NCI-H1417 (cell line): Measurements from ENCODE around the gene RASGEF1C.
A peak's percentile ranks its signal among the peaks of the same experiment; 100 is the strongest.
"Not testable (repeated sequence)": the region's sequence is repeated elsewhere in the genome, so short reads cannot be mapped to it uniquely, and the experiment has no call there.

ENCODE experiments used
- DNase-seq, 3 experiments: peaks; one replicate each; lab custom pipeline; 2025; lab: John Stamatoyannopoulos, UW

The RASGEF1C gene

GRCh38 chr5:180099733-180100611 is 109.0 kb downstream of the RASGEF1C start:
- no peak for DNase-seq

DNA sequence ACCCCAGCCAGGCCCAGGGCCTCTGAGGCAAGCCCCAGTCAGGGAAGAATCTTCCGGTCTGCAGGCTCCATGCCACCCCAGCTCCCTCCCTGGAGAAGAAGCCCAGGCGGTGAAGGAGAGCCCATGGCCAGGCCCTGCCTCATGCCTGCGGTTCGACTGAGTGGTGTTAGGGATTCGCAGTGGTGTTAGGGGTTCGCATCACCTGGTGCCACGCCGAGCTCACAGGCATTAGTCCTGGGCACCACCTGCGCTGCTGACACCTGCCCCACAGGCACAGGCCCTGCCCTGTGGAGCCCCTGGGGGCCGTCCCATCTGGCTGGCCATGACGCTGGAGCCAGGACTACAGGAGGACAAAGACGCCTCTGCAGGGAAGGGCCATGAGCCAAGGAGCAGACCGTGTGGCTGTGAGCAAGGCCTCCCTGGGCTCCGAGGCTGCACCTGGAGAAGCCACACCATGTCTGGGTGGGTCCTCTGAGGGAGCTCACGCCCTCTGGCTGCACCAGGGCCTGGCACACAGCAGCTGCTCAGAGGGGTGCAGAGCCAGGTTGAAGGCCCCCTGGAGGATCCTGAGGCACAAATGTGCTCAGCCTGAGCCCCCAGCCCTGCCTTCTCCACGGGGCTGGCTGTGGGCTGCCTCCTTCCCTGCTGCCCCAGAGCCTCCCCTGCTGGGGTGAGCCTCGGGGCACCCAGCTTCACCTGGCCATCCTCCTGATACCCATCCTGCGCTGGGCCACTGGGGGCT is 109.8 kb downstream of the RASGEF1C start:
- DNase-seq: no peak

DNA sequence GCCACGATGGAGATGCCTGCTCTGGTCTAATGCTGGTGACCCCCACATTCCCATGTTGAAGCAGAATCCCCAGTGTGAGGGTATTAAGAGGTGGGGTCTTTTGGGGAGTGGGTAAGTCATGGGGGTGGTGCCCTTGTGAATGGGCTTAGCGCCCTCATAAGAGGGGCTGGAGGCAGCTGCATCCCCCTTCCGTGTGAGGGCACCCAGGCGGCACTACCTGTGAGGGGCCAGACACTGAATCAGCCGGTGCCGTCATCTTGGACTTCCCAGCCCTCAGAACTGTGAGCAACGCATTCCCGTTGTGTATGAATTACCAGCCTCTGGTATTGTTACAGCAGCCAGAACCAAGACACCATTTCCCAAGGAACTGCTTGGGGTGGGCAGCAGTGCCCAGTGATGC is 110.5 kb downstream of the RASGEF1C start:
- DNase-seq: no peak

GRCh38 chr5:180097926-180098325 is 111.1 kb downstream of the RASGEF1C start:
- DNase-seq: no peak

GRCh38 chr5:180097163-180097894 is 111.7 kb downstream of the RASGEF1C start:
- no peak for DNase-seq

GRCh38 chr5:180096616-180097015 is 112.4 kb downstream of the RASGEF1C start:
- no peak for DNase-seq

DNA sequence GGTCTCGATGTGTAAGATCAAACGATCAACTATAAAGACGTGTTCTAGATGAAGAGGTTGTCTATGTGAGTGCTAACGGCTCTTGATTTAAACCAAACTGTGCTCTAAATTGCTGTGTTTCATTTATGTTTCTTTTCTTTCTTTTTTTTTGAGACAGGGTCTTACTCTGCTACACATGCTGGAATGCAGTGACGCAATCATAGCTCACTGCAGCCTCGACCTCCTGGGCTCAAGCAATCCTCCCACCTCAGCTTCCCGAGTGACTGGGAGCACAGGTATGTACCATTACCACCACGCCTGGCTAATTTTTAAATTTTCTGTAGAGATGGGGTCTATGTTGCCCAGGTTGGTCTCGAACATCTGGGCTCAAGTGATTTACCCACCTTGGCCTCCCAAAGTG is 113.5 kb downstream of the RASGEF1C start:
- DNase-seq: no peak

DNA sequence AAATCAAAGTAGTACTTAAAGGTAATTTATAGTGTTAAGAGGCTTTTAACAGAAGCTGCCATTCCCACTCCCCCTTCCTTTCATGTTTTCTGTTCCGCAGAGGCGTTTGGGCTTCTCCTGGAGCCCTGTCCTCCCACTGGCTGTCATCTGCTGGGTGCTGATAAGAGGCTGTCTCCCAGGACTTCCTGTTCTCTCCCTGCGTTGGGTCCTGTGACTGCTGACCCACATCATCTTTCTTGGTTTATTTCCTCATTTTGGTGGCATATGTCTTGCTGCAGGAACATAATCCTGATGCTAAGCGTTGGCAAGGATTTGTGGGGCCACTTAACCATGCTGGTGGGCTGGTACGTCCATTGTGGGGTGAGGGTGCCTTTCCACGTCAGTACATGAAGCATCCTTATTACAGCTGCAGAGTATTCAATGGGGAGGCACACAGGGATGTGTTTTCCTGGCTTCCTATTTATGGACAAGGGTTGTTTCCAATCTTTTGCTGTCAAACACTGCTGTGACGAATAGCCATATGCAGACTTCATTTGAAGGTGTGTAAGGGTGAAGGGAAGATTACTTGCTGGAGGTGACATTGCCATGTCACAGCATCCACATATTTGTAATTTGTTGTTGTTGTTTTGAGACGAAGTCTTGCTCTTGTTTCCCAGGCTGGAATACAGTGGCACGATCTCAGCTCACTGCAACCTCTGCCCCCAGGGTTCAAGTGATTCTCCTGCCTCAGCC is 115.2 kb downstream of the RASGEF1C start:
- no peak for DNase-seq

DNA sequence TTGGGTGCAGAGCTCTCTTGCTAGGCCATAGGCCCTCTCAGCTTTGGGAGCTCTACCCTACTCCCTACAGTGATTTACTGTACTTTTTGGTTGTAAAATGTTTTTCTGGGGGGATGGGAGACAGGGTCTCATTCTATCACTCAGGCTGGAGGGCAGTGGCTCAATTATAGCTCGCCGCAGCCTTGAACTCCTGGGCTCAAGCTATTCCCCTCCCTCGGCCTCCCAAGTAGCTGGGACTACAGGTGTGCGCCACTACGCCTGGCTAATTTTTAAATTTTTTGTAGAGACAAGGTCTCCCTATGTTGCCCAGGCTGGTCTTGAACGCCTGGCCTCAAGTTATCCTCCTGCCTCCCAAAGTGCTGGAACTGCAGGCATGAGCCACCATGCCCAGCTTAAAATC is 115.8 kb downstream of the RASGEF1C start:
- no peak for DNase-seq

DNA sequence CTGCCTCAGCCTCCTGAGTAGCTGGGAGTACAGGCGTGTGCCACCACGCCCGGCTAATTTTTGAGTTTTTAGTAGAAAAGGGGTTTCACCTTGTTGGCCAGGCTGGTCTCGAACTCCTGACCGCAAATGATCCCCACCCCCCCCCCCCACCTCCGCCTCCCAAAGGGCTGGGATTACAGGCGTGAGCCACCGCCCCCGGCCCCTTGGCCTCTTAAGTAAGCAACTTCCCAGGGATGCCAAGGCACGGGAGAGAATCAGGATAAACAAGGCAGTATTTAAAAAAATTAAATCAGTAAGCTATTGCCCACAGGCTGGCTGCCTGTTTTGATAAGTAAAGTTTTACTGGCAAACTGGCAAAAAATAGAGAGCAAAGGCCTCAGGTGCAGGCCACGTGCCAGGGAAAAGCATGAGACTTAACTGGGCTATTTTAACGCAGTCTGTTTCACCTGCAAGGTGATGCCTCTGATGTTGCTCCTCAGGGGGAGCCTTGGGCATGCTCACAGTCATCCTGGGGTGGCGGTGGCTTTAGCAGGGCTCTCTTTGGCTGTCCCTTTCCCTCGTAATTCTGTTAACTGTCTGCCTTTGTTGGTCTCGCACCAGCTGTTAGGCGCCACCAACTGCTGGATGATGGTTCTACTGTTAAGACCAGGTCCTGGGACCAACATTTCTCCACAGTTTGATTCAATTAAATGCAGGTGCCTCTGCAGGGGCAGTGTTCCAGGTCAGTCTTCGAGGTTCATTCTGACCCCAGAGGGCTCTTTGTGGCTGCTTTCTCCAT is 118.1 kb downstream of the RASGEF1C start:
- DNase-seq: peak; percentile 17 to 56 (median 24)

GRCh38 chr5:180090098-180090768 is 118.8 kb downstream of the RASGEF1C start:
- peak; percentile 28 to 46 (median 36) for DNase-seq

- DNase-seq: not testable (repeated sequence)
Measured at GRCh38 chr5:180089628-180090027, 119.4 kb downstream of the RASGEF1C start.

- no peak for DNase-seq
Measured at GRCh38 chr5:180088561-180088960, 120.5 kb downstream of the RASGEF1C start.

- no peak for DNase-seq
Measured at GRCh38 chr5:180086816-180087399, 122.1 kb downstream of the RASGEF1C start.

GRCh38 chr5:180085837-180086236 is 123.2 kb downstream of the RASGEF1C start:
- peak in 1 of 3 experiments; percentile 0 for DNase-seq

DNA sequence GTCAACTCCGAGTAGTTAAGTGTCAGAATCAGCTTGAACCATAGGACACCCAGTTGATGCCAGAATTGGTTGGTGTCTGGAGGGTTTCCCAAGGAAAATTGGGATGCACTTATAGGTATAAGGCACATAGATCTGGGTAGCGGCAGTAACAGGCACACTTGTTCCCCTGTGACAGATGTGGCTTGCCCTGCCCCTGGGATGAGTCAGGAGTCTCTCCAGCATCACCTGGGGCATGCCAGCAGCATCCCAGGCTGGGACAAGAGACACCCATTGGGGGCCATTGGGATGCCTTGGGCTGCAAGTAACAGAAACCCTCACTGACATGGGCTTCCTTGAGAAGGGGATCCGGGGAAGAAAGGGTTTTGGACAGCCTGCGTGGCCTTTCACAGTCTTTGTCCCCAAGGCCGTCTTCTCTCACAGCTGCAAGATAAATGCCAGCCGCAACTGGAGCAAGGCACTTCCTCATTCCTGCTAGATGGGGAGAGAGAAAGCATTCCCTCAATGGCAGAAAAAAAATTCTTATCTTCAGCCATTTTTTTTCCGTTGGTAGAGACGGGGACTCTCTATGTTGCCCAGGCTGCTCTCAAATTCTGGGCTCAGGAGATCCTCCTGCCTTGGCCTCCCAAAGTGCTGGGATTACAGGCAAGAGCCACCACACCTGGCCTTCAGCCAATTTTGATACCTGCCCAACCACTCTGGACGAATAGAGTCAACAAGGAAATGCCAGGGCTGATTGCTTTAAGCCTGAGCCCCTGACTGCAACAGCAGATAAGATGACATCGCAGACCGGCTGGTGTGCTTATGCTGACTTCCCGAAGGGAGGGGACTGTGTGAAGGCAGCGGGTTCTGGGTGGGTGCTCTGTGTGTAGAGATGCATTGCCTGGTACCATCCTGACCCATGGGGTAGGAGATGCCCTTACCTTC is 124.1 kb downstream of the RASGEF1C start:
- peak; percentile 25 to 74 (median 65) for DNase-seq

DNA sequence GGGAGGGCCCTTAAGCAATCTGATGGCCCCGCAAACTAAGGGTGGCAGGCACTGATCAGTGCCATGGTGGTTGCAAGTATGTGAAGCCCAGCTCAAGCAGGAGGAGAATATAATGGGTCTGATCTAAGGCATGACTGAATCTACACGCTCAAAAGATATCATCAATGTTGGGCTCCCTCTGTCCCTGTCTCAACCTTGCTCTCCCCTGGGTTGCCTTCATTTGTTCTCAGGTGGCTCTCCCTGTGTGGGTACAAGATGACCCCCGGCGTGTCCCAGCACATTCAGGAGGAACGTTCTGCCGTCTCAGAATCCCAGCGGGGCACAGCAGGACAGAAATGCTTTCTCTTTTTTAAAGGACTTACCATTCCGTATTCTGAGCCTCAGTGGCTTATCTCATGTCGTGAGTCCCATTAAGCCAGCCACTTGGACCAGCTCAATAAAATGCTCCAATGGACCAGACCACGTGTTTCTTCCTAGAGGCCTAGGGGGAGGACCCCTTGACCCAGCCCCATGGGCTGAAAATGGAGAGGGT is 125.4 kb downstream of the RASGEF1C start:
- DNase-seq: no peak

- no peak for DNase-seq
Measured at GRCh38 chr5:180082633-180083420, 126.2 kb downstream of the RASGEF1C start.
